Liver (tissue), 9 donors: ENCODE data around the gene KLHL13. TPM values are rescaled to one million over a fixed set of nuclear protein-coding genes. Genes with fewer than 3 reads are reported as not detected.

Source experiments
- DNase-seq: peaks from one replicate; pipeline ENCODE4 v3.0.0-alpha.2; 2017; ENCODE audit warnings: low spot score
- H3K27ac ChIP-seq, 2 donors: one replicate each; pipeline ENCODE4 v1.7.0; 2013; ENCODE audit warnings: inconsistent platforms in 2 of 2, low read length in 2 of 2, control low read depth in 1 of 2, low read depth in 1 of 2, mild to moderate bottlenecking in 1 of 2
- H3K27me3 ChIP-seq, 4 donors: one replicate each; pipeline versions ENCODE4 v1.6.1 to v1.7.0; 2013; ENCODE audit warnings: low read length in 3 of 4, inconsistent platforms in 1 of 4, mild to moderate bottlenecking in 1 of 4, moderate library complexity in 1 of 4; ENCODE audit not compliant: control insufficient read depth in 4 of 4, insufficient read depth in 4 of 4
- H3K36me3 ChIP-seq, 4 donors: one replicate each; pipeline versions ENCODE4 v1.6.1 to v1.7.0; 2013; ENCODE audit warnings: low read length in 3 of 4, mild to moderate bottlenecking in 3 of 4, low read depth in 1 of 4, moderate library complexity in 1 of 4; ENCODE audit not compliant: control insufficient read depth in 4 of 4, insufficient read depth in 3 of 4
- H3K4me1 ChIP-seq, 4 donors: one replicate each; pipeline versions ENCODE4 v1.6.1 to v1.7.0; 2013; ENCODE audit warnings: low read length in 3 of 4, mild to moderate bottlenecking in 3 of 4, moderate library complexity in 1 of 4; ENCODE audit not compliant: control insufficient read depth in 4 of 4, insufficient read depth in 4 of 4
- H3K4me3 ChIP-seq, 3 donors: one replicate each; pipeline versions ENCODE4 v1.6.1 to v1.7.0; 2013; ENCODE audit warnings: low read length in 3 of 3, control low read depth in 1 of 3, low read depth in 1 of 3, mild to moderate bottlenecking in 1 of 3
- H3K9ac ChIP-seq, 2 donors: one replicate each; pipeline ENCODE4 v1.7.0; 2013; ENCODE audit warnings: low read length in 2 of 2, mild to moderate bottlenecking in 2 of 2, moderate library complexity in 2 of 2, control low read depth in 1 of 2, low read depth in 1 of 2
- H3K9me3 ChIP-seq, 4 donors: one replicate each; pipeline versions ENCODE4 v1.6.1 to v1.7.0; 2013; ENCODE audit warnings: low read length in 3 of 4; ENCODE audit not compliant: control insufficient read depth in 4 of 4
- ATF3 ChIP-seq: IDR thresholded peaks from 2 replicates; pipeline ENCODE4 v1.6.1; 2016; ENCODE audit warnings: antibody characterized with exemption
- EGR1 ChIP-seq, 2 donors: IDR thresholded peaks; 2 replicates each; pipeline ENCODE4 v1.6.1; 2016 to 2018; ENCODE audit warnings: antibody characterized with exemption in 2 of 2, low read depth in 2 of 2
- FOXA1 ChIP-seq: IDR thresholded peaks from 2 replicates; pipeline ENCODE4 v1.6.1; 2016; ENCODE audit warnings: antibody characterized with exemption
- FOXA2 ChIP-seq: IDR thresholded peaks from 2 replicates; pipeline ENCODE4 v1.6.1; 2016; ENCODE audit warnings: antibody characterized with exemption
- GABPA ChIP-seq, 2 donors: IDR thresholded peaks in 1 of 2; conservative IDR thresholded peaks in 1 of 2; 2 replicates each; pipeline ENCODE4 v1.6.1; 2016; ENCODE audit warnings: antibody characterized with exemption in 2 of 2, mild to moderate bottlenecking in 1 of 2, moderate library complexity in 1 of 2
- HNF4A ChIP-seq, 2 donors: conservative IDR thresholded peaks; 2 replicates each; pipeline ENCODE4 v1.6.1; 2016; ENCODE audit warnings: antibody characterized with exemption in 2 of 2, mild to moderate bottlenecking in 2 of 2
- HNF4G ChIP-seq: IDR thresholded peaks from 2 replicates; pipeline ENCODE4 v1.6.1; 2016; ENCODE audit warnings: antibody characterized with exemption
- JUND ChIP-seq, 2 donors: IDR thresholded peaks; 2 replicates each; pipeline ENCODE4 v1.6.1; 2016; ENCODE audit warnings: antibody characterized with exemption in 2 of 2
- MAX ChIP-seq: IDR thresholded peaks from 2 replicates; pipeline ENCODE4 v1.6.1; 2016; ENCODE audit warnings: antibody characterized with exemption
- NR2F2 ChIP-seq: IDR thresholded peaks from 2 replicates; pipeline ENCODE4 v1.6.1; 2016; ENCODE audit warnings: antibody characterized with exemption
- RAD21 ChIP-seq, 2 donors: IDR thresholded peaks; 2 replicates each; pipeline ENCODE4 v1.6.1; 2016; ENCODE audit warnings: antibody characterized with exemption in 2 of 2, mild to moderate bottlenecking in 2 of 2
- RXRA ChIP-seq, 2 donors: IDR thresholded peaks; 2 replicates each; pipeline ENCODE4 v1.6.1; 2017 to 2018; ENCODE audit warnings: antibody characterized with exemption in 2 of 2, mild to moderate bottlenecking in 1 of 2
- SP1 ChIP-seq: IDR thresholded peaks from 2 replicates; pipeline ENCODE4 v1.6.1; 2018; ENCODE audit warnings: antibody characterized with exemption, mild to moderate bottlenecking
- TAF1 ChIP-seq: conservative IDR thresholded peaks from 2 replicates; pipeline ENCODE4 v1.6.1; 2016; ENCODE audit warnings: antibody characterized with exemption, mild to moderate bottlenecking
- YY1 ChIP-seq: IDR thresholded peaks from 2 replicates; pipeline ENCODE4 v1.6.1; 2016; ENCODE audit warnings: antibody characterized with exemption, mild to moderate bottlenecking
- ZBTB33 ChIP-seq: IDR thresholded peaks from 2 replicates; pipeline ENCODE4 v1.6.1; 2016; ENCODE audit warnings: antibody characterized with exemption
- WGBS: extraction: QIAGEN DNeasy Blood & Tissue Kit; methylation state at CpG from one replicate; pipeline ENCODE4 v1.1.7; 2013; 5-methylcytosine and 5-hydroxymethylcytosine counted together
- polyA plus RNA-seq, 2 donors: library from polyadenylated mRNA; stranded (reverse) in 1 of 2; unstranded in 1 of 2; fragments of 200-250 nt in 1 of 2; fragments of >200 nt in 1 of 2; fragmentation: Nextera tagmentation in 1 of 2; extraction: Ambion mirVana in 1 of 2; gene quantifications; one replicate each; pipeline versions ENCODE4 v1.2.1 to v1.2.3, GENCODE V29; 2013 to 2015
- total RNA-seq, 2 donors: library from RNA; depleted of rRNA; stranded (reverse); fragments of >200 nt; gene quantifications; one replicate each; pipeline ENCODE4 v1.2.3, GENCODE V29; 2014
- TF ChIP-seq, protein P1 (sequence below): fragments of 150-350 bp; IDR thresholded peaks from 2 replicates; pipeline ENCODE4 v1.5.1; 2017; ENCODE audit warnings: improper control_type of control experiment, low read depth, low read length; ENCODE audit not compliant: missing input control
- TF ChIP-seq, protein P2 (sequence below): IDR thresholded peaks from 2 replicates; pipeline ENCODE4 v1.6.1; 2016; ENCODE audit warnings: antibody characterized with exemption, mild to moderate bottlenecking
- donor health status: healthy.
- donor health status: healthy.
- donor health status: healthy.
- donor health status: healthy.
- donor health status: healthy.

The KLHL13 gene
- total and polyA plus RNA-seq, 4 donors, result 0.76 to 5.3 (median 3.3) TPM

- Histone ChIP-seq H3K9ac (no peak overlapping the region), H3K36me3 (no peaks in the 10 kb centered on the region), H3K27me3 (no peaks in the 10 kb centered on the region), H3K9me3 (no peaks in the 10 kb centered on the region), H3K4me1 (peaks cover 0 to 7% (median 0%) of the 10 kb centered on the region in 4 donors), H3K27ac (no peak overlapping the region), H3K4me3 (no peak overlapping the region)
- no peak for DNase-seq
- no peak for TF ChIP-seq HNF4G
- no peak for TF ChIP-seq NR2F2
- TF ChIP-seq FOXA2, result no peak
- no peak for TF ChIP-seq SP1
- no peak for TF ChIP-seq RAD21 (IDR thresholded peaks at IDR 0.05)
- TF ChIP-seq, protein P1, sequence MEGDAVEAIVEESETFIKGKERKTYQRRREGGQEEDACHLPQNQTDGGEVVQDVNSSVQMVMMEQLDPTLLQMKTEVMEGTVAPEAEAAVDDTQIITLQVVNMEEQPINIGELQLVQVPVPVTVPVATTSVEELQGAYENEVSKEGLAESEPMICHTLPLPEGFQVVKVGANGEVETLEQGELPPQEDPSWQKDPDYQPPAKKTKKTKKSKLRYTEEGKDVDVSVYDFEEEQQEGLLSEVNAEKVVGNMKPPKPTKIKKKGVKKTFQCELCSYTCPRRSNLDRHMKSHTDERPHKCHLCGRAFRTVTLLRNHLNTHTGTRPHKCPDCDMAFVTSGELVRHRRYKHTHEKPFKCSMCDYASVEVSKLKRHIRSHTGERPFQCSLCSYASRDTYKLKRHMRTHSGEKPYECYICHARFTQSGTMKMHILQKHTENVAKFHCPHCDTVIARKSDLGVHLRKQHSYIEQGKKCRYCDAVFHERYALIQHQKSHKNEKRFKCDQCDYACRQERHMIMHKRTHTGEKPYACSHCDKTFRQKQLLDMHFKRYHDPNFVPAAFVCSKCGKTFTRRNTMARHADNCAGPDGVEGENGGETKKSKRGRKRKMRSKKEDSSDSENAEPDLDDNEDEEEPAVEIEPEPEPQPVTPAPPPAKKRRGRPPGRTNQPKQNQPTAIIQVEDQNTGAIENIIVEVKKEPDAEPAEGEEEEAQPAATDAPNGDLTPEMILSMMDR, result no peak
- no peak for TF ChIP-seq YY1
- TF ChIP-seq HNF4A (conservative IDR thresholded peaks at IDR 0.05), result no peak
- no peak for TF ChIP-seq ZBTB33
- TF ChIP-seq MAX, result no peak
- TF ChIP-seq, protein P2, sequence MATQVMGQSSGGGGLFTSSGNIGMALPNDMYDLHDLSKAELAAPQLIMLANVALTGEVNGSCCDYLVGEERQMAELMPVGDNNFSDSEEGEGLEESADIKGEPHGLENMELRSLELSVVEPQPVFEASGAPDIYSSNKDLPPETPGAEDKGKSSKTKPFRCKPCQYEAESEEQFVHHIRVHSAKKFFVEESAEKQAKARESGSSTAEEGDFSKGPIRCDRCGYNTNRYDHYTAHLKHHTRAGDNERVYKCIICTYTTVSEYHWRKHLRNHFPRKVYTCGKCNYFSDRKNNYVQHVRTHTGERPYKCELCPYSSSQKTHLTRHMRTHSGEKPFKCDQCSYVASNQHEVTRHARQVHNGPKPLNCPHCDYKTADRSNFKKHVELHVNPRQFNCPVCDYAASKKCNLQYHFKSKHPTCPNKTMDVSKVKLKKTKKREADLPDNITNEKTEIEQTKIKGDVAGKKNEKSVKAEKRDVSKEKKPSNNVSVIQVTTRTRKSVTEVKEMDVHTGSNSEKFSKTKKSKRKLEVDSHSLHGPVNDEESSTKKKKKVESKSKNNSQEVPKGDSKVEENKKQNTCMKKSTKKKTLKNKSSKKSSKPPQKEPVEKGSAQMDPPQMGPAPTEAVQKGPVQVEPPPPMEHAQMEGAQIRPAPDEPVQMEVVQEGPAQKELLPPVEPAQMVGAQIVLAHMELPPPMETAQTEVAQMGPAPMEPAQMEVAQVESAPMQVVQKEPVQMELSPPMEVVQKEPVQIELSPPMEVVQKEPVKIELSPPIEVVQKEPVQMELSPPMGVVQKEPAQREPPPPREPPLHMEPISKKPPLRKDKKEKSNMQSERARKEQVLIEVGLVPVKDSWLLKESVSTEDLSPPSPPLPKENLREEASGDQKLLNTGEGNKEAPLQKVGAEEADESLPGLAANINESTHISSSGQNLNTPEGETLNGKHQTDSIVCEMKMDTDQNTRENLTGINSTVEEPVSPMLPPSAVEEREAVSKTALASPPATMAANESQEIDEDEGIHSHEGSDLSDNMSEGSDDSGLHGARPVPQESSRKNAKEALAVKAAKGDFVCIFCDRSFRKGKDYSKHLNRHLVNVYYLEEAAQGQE, result no peak
- TF ChIP-seq RXRA (IDR thresholded peaks at IDR 0.05), result no peak
- no peak for TF ChIP-seq EGR1 (IDR thresholded peaks at IDR 0.05; ENCODE audit: low read depth in 2 of 2)
- TF ChIP-seq TAF1, result no peak
- TF ChIP-seq FOXA1, result no peak
- TF ChIP-seq JUND (IDR thresholded peaks at IDR 0.05), result no peak
- TF ChIP-seq GABPA (IDR thresholded peaks at IDR 0.05 in 1 of 2, conservative IDR thresholded peaks at IDR 0.05 in 1 of 2), result no peak
- TF ChIP-seq ATF3, result no peak
- WGBS, result 90% methylated on average over 2 of the region's 2 CpGs
These were observed 1.1 kb upstream of the KLHL13 start for GRCh38 chrX:118117741-118118140.
